HL-60 (cell line): ENCODE data around the gene CHD9.

Experiments used
- CTCF ChIP-seq: IDR thresholded peaks from one replicate; pipeline ENCODE4 v1.5.1; 2011; ENCODE audit warnings: low read length, control low read depth, inconsistent platforms; ENCODE audit not compliant: insufficient read depth
- POLR2AphosphoS5 ChIP-seq: IDR thresholded peaks from 2 replicates; pipeline ENCODE4 v1.6.1; 2012; ENCODE audit warnings: low read depth

DNA sequence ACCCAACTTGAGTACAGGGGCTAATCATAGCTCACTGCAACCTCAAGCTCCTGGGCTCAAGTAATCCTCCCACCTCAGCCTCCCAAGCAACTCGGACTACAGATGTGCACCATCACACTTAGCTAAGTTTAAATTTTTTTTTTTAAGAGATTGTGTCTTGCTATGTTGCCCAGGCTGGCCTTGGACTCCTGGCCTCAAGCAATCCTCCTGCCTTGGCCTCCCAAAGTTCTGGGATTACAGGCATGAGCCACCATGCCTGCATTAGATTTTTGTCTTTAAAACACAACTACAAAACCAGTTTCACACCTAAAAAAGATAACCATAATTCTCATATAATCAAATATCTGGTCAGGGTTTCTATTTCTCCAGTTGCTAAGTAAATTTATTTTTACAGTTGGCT lies 147.1 kb downstream of the CHD9 start:
- TF ChIP-seq CTCF = no peak
- TF ChIP-seq POLR2AphosphoS5 = no peak
